PC-9 (cell line): ENCODE results near the gene INPPL1. TPM values are rescaled to one million over a fixed set of nuclear protein-coding genes. Genes with fewer than 3 reads are reported as not detected.

Experiments used
- Bru-seq: library from RNA; stranded (reverse); fragments of 400-500 nt; gene quantifications from one replicate; lab custom pipeline; 2021; lab: Mats Ljungman, UMichigan
- BruChase-seq, 2 experiments: library from RNA; stranded (reverse); fragments of 400-500 nt; gene quantifications; one replicate each; lab custom pipeline; 2021; lab: Mats Ljungman, UMichigan
- BruUV-seq: library from RNA; stranded (reverse); fragments of 400-500 nt; replicated peaks from 2 replicates; lab custom pipeline; 2021; lab: Mats Ljungman, UMichigan
- CTCF ChIA-PET: fragments of 300-600 bp; sonication (Branson Sonifier 250); formaldehyde crosslinking; loops from one replicate; lab custom pipeline; 2022; ENCODE audit warnings: antibody characterized with exemption; lab: Charles Lee
- POLR2A ChIA-PET: fragments of 300-600 bp; sonication (Branson Sonifier 250); formaldehyde crosslinking; loops from one replicate; lab custom pipeline; 2022; ENCODE audit warnings: antibody characterized with exemption; ENCODE audit not compliant: unreplicated experiment; lab: Charles Lee
- DNase-seq, 2 experiments: peaks; one replicate each; pipeline versions ENCODE4 v3.0.0 to v3.0.0-alpha.2; 2015 to 2022; ENCODE audit warnings: mixed read lengths in 1 of 2
- H2AFZ ChIP-seq: fragments of 200-600 bp; sonication (generic); 2 replicates; pipeline ENCODE4 v1.8.1; 2017; ENCODE audit warnings: antibody characterized with exemption
- H3F3A ChIP-seq: fragments of 200-600 bp; sonication (generic); 2 replicates; pipeline ENCODE4 v1.8.1; 2017; ENCODE audit warnings: antibody characterized with exemption, mild to moderate bottlenecking, low read depth; ENCODE audit not compliant: insufficient read depth
- H3K27ac ChIP-seq: fragments of 200-600 bp; sonication (generic); 2 replicates; pipeline ENCODE4 v1.6.1; 2016; ENCODE audit warnings: mixed run types
- H3K27me3 ChIP-seq: fragments of 200-600 bp; sonication (generic); 2 replicates; pipeline ENCODE4 v1.6.1; 2016; ENCODE audit warnings: low read depth, mixed run types; ENCODE audit not compliant: insufficient read depth
- H3K36me3 ChIP-seq: fragments of 200-600 bp; sonication (generic); 2 replicates; pipeline ENCODE4 v1.6.1; 2016; ENCODE audit warnings: low read depth, mixed run types
- H3K4me1 ChIP-seq: fragments of 200-600 bp; sonication (generic); replicated peaks from 2 replicates; pipeline ENCODE4 v1.6.1; 2016; ENCODE audit warnings: mixed run types; ENCODE audit not compliant: insufficient read depth
- H3K4me2 ChIP-seq: fragments of 200-600 bp; sonication (generic); 2 replicates; pipeline ENCODE4 v1.6.1; 2017; ENCODE audit warnings: mixed run types
- H3K4me3 ChIP-seq: fragments of 200-600 bp; sonication (generic); 2 replicates; pipeline ENCODE4 v1.6.1; 2016; ENCODE audit warnings: mixed run types
- H3K79me2 ChIP-seq: fragments of 200-600 bp; sonication (generic); 2 replicates; pipeline ENCODE4 v1.6.1; 2017; ENCODE audit warnings: low read depth, mixed run types
- H3K9me2 ChIP-seq: fragments of 200-600 bp; sonication (generic); 2 replicates; pipeline ENCODE4 v1.8.1; 2017; ENCODE audit warnings: mild to moderate bottlenecking; ENCODE audit not compliant: insufficient read depth
- H3K9me3 ChIP-seq: fragments of 200-600 bp; sonication (generic); 2 replicates; pipeline ENCODE4 v1.8.1; 2016; ENCODE audit warnings: low read depth; ENCODE audit not compliant: insufficient read depth
- H4K20me1 ChIP-seq: fragments of 200-600 bp; sonication (generic); 2 replicates; pipeline ENCODE4 v1.8.1; 2017; ENCODE audit not compliant: insufficient read depth
- EZH2 ChIP-seq: fragments of 200-600 bp; sonication (generic); IDR thresholded peaks from 2 replicates; pipeline ENCODE4 v1.8.0; 2017; ENCODE audit warnings: antibody characterized with exemption, low read depth
- intact Hi-C: fragments of 100-400 bp; cut with micrococcal nuclease; formaldehyde crosslinking; loops from one replicate; pipeline ENCODE4 v1.10.0; 2022; ENCODE audit not compliant: unreplicated experiment
- long read RNA-seq: library from polyadenylated mRNA; stranded (forward); transcript quantifications from one replicate; pipeline ENCODE4 v2.0.0, GENCODE V29; 2022
- total RNA-seq: library from RNA; stranded (reverse); gene quantifications from 2 replicates; pipeline ENCODE4 v1.2.3, GENCODE V29; 2021
- TF ChIP-seq, protein P1 (sequence below): fragments of 200-600 bp; sonication (generic); conservative IDR thresholded peaks from 2 replicates; pipeline ENCODE4 v1.6.1; 2017; ENCODE audit warnings: mixed run types, antibody characterized with exemption, mild to moderate bottlenecking, moderate library complexity

Gene INPPL1, protein sequence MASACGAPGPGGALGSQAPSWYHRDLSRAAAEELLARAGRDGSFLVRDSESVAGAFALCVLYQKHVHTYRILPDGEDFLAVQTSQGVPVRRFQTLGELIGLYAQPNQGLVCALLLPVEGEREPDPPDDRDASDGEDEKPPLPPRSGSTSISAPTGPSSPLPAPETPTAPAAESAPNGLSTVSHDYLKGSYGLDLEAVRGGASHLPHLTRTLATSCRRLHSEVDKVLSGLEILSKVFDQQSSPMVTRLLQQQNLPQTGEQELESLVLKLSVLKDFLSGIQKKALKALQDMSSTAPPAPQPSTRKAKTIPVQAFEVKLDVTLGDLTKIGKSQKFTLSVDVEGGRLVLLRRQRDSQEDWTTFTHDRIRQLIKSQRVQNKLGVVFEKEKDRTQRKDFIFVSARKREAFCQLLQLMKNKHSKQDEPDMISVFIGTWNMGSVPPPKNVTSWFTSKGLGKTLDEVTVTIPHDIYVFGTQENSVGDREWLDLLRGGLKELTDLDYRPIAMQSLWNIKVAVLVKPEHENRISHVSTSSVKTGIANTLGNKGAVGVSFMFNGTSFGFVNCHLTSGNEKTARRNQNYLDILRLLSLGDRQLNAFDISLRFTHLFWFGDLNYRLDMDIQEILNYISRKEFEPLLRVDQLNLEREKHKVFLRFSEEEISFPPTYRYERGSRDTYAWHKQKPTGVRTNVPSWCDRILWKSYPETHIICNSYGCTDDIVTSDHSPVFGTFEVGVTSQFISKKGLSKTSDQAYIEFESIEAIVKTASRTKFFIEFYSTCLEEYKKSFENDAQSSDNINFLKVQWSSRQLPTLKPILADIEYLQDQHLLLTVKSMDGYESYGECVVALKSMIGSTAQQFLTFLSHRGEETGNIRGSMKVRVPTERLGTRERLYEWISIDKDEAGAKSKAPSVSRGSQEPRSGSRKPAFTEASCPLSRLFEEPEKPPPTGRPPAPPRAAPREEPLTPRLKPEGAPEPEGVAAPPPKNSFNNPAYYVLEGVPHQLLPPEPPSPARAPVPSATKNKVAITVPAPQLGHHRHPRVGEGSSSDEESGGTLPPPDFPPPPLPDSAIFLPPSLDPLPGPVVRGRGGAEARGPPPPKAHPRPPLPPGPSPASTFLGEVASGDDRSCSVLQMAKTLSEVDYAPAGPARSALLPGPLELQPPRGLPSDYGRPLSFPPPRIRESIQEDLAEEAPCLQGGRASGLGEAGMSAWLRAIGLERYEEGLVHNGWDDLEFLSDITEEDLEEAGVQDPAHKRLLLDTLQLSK
- 195 and 199 TPM in 2 replicates for total RNA-seq
- Bru-seq, nascent RNA = percentile 65 among the genes with signal in this experiment
- BruChase-seq, experiment 1, labeled RNA remaining after a 2-hour chase = percentile 90 among the genes with signal in this experiment
- percentile 91 among the genes with signal in this experiment for BruChase-seq, experiment 2, labeled RNA remaining after a 6-hour chase
- long read RNA-seq, partial matches to known transcripts = 32 of 57 reads
- long read RNA-seq, other reads (novel, unspliced or antisense) = 25 of 57 reads

DNA sequence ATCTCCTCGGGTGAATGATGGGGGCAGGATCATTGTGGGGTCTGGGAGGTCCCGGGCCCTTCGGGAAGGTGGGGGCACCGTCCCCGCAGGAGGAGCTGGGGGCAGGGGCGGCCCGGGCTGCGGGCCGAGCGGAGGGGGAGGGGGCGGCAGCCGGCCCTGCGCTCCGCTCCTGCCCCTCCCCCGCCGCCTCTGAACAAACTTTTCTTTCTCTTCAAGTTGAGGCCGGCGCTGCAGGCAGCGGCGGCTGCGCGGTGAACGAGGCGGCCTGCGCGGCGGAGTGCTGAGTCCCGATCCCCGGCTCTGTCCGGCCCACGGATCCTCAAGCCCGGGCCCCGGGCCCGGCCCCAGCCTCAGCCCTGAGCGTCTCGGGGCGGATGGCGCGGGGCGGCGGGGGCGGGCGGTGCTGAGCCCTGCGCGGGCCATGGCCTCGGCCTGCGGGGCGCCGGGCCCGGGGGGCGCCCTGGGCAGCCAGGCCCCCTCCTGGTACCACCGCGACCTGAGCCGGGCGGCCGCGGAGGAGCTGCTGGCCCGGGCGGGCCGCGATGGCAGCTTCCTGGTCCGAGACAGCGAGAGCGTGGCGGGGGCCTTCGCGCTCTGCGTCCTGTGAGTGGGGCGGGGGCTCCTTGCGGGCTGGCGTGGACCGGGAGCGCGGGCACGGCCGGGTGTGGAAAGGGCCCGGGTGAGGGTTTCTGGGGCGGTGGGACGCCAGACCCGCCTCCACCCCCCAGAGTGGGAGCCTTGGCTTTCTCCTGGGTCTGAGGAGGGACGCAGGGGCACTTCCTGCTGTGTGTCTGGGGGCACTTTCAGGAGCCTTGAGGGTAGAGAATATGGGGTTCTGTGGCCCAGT is at the start of gene INPPL1:
TSS of gene INPPL1 (plus strand) at position 204 of the 847 bp plus-strand sequence. CDS start at position 422, 218 bp downstream.
- H3K79me2 ChIP-seq = peaks cover 30% of the 10 kb centered on the region

DNA sequence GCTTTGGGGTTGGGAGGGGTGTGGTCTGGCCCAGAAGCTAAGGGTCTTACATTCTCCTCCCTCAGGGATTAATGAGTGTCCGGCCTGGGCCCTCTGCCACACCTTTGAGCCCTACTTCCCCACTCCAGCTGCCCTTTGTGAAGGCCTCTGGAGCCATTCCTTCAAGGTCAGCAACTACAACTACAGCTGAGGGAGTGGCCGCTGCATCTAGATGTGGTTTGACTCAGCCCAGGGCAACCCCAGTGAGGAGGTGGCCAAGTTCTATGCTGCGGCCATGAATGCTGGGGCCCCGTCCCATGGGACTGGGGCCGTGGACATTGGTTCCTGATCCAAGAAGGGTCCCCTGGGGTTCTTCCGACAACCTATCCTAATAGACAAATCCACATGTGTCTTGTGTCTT is 46.9 kb upstream of the INPPL1 start:
- Histone ChIP-seq H3K4me1 (no peaks in the 10 kb centered on the region), H4K20me1 (no peaks in the 10 kb centered on the region), H3K27ac (no peak overlapping the region), H3K27me3 (0 out of 2 replicates have a peak, but pooled peaks cover 3% of the 10 kb centered on the region), H3K4me3 (no peak overlapping the region), H3K9me3 (no peaks in the 10 kb centered on the region), H3K4me2 (no peak overlapping the region), H3K79me2 (no peaks in the 10 kb centered on the region), H2AFZ (no peak overlapping the region), H3K9me2 (no peaks in the 10 kb centered on the region), H3F3A (no peaks in the 10 kb centered on the region), H3K36me3 (no peaks in the 10 kb centered on the region)
- POLR2A ChIA-PET = no interaction called here
- TF ChIP-seq, protein P1, sequence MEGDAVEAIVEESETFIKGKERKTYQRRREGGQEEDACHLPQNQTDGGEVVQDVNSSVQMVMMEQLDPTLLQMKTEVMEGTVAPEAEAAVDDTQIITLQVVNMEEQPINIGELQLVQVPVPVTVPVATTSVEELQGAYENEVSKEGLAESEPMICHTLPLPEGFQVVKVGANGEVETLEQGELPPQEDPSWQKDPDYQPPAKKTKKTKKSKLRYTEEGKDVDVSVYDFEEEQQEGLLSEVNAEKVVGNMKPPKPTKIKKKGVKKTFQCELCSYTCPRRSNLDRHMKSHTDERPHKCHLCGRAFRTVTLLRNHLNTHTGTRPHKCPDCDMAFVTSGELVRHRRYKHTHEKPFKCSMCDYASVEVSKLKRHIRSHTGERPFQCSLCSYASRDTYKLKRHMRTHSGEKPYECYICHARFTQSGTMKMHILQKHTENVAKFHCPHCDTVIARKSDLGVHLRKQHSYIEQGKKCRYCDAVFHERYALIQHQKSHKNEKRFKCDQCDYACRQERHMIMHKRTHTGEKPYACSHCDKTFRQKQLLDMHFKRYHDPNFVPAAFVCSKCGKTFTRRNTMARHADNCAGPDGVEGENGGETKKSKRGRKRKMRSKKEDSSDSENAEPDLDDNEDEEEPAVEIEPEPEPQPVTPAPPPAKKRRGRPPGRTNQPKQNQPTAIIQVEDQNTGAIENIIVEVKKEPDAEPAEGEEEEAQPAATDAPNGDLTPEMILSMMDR = no peak
- no peak for TF ChIP-seq EZH2
- intact Hi-C loops = no loop called here
- CTCF ChIA-PET = no interaction called here
- no TSS peak for BruUV-seq
- no peak for DNase-seq

More for the DNA sequence above, at the start of gene INPPL1:
- Histone ChIP-seq H3K27ac (peak within 1 kb of the TSS; percentile 50), H3K9me3 (no peaks in the 10 kb centered on the region), H3K9me2 (no peaks in the 10 kb centered on the region), H3K27me3 (no peaks in the 10 kb centered on the region), H3K4me2 (peak within 1 kb of the TSS; percentile 97), H3F3A (peaks cover 9% of the 10 kb centered on the region), H3K36me3 (peaks cover 18% of the 10 kb centered on the region), H2AFZ (peak within 1 kb of the TSS; percentile 86), H3K4me1 (peaks cover 23% of the 10 kb centered on the region), H3K4me3 (peak within 1 kb of the TSS; percentile 97), H4K20me1 (peaks cover 12% of the 10 kb centered on the region)
- ChIA-PET POLR2A (interaction anchor here (0.6 to 1.0 kb wide), 2 partner anchors 8 to 80 kb away, joined by 4 to 6 read pairs; partner anchors contain the start of gene FOLR2), CTCF (interaction anchor here (1.0 kb wide), 1 partner anchor 41 kb away, joined by 5 read pairs; no protein-coding TSS in a partner anchor)
- no peak for TF ChIP-seq EZH2
- TF ChIP-seq, protein P1 = no peak
- intact Hi-C loops = loop anchor here (5.0 kb wide), 1 partner anchor 142 kb away; the partner anchor contains the start of genes LRRC51 and NUMA1
- BruUV-seq = no TSS peak
- DNase-seq = peak in 1 of 2 experiments; percentile 33
